ENCODE data around the gene GLIPR2. TPM values are rescaled to one million over a fixed set of nuclear protein-coding genes. Genes with fewer than 3 reads are reported as not detected.

The GLIPR2 gene
- total and polyA plus RNA-seq, 2 of the 13 experiments (the other 11 are each of a cell fraction or from before 2014, with no cell fraction given): 0.08 to 0.42 TPM

GRCh38 chr9:36189976-36190375, 53.4 kb downstream of the GLIPR2 start:
- H3K79me2 ChIP-seq (ENCODE audit: insufficient read depth, low read length): peaks cover 37% of the 10 kb centered on the region
- H3K4me3 ChIP-seq (replicated peaks in 1 of 3; ENCODE audit: insufficient read depth in 1 of 3, low read depth in 2 of 3, low read length in 3 of 3): peak overlapping the region; percentile 27 to 86 (median 84)
- no peak for ATAC-seq
- peak overlapping the region; percentile 90 for H3K9ac ChIP-seq (ENCODE audit: insufficient read depth, low read depth, low read length)
- intact Hi-C loops (cut with micrococcal nuclease; ENCODE audit: unreplicated experiment): no loop called here
- no peaks in the 10 kb centered on the region for H3K9me3 ChIP-seq (ENCODE audit: low read length)
- CTCF ChIA-PET (ENCODE audit: low intra/inter-chr PET ratio, low total read pairs): no interaction called here
- 2% methylated on average over 9 of the region's 9 CpGs for WGBS (ENCODE audit: low lambda C conversion rate)
- no peak for DNase-seq (ENCODE audit: low spot score)
- TF ChIP-seq ZNF451 (CRISPR knock-in tag; IDR thresholded peaks at IDR 0.05): no peak
- no peak for TF ChIP-seq IRF1 (CRISPR knock-in tag; IDR thresholded peaks at IDR 0.05; ENCODE audit: low read depth)
- TF ChIP-seq ZNF614 (CRISPR knock-in tag; IDR thresholded peaks at IDR 0.05; ENCODE audit: borderline replicate concordance): no peak
- peak; percentile 38; the same call in 1 of the 2 replicates for TF ChIP-seq GZF1 (CRISPR knock-in tag; IDR thresholded peaks at IDR 0.05)
- TF ChIP-seq ZMYM4 (CRISPR knock-in tag; IDR thresholded peaks at IDR 0.05): no peak
- TF ChIP-seq, protein P1, sequence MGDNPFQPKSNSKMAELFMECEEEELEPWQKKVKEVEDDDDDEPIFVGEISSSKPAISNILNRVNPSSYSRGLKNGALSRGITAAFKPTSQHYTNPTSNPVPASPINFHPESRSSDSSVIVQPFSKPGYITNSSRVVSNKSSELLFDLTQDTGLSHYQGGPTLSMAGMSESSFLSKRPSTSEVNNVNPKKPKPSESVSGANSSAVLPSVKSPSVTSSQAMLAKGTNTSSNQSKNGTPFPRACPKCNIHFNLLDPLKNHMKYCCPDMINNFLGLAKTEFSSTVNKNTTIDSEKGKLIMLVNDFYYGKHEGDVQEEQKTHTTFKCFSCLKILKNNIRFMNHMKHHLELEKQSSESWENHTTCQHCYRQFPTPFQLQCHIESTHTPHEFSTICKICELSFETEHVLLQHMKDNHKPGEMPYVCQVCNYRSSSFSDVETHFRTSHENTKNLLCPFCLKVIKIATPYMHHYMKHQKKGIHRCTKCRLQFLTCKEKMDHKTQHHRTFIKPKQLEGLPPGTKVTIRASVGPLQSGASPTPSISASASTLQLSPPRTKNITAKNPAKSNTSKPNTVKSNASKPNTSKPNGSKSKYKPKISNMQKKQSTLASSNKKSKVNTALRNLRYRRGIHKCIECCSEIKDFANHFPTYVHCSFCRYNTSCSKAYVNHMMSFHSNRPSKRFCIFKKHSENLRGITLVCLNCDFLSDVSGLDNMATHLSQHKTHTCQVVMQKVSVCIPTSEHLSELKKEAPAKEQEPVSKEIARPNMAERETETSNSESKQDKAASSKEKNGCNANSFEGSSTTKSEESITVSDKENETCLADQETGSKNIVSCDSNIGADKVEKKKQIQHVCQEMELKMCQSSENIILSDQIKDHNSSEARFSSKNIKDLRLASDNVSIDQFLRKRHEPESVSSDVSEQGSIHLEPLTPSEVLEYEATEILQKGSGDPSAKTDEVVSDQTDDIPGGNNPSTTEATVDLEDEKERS (CRISPR knock-in tag; IDR thresholded peaks at IDR 0.05): peak; percentile 39; the same call in 1 of the 2 replicates
- POLR2A ChIA-PET: interaction anchor here (0.7 to 5.3 kb wide), 24 partner anchors 8 to 377 kb away, joined by 3 to 62 read pairs (median 5); partner anchors contain the start of gene GNE
- in situ Hi-C loops (cut with HindIII; ENCODE audit: extremely low pct_ligation_motif_present, low pct_unique_long_range_greater_than_20kb): no loop called here
- H3K4me1 ChIP-seq (ENCODE audit: insufficient read depth, low read length): peaks cover 36% of the 10 kb centered on the region
- TSS peak; percentile 95 for BruUV-seq (replicated peaks)
- H3K27me3 ChIP-seq (ENCODE audit: control insufficient read depth in 1 of 2, insufficient read depth in 2 of 2, low read length in 2 of 2): no peaks in the 10 kb centered on the region; a peak in 1 of 5 replicates
- peak overlapping the region; percentile 87 for H3K4me2 ChIP-seq (ENCODE audit: low read depth, low read length)
- peaks cover 14% of the 10 kb centered on the region for H4K20me1 ChIP-seq (ENCODE audit: insufficient read depth, low read length)
- peak overlapping the region; percentile 96 for H2AFZ ChIP-seq (ENCODE audit: low read length)
- peak overlapping the region; percentile 76 for H3K27ac ChIP-seq (ENCODE audit: extremely low read length, insufficient read depth, low read length)
- FAIRE-seq: no peak
- 0 out of 5 replicates have a peak, but pooled peaks cover 0 to 1% of the 10 kb centered on the region in 2 experiments for H3K36me3 ChIP-seq (replicated peaks in 1 of 2; ENCODE audit: control insufficient read depth in 1 of 2, insufficient read depth in 2 of 2, low read length in 2 of 2)
